Stomach (tissue), 4 donors: ENCODE measurements around the gene KLHL3.

ENCODE experiments used
- CTCF ChIP-seq, 7 experiments: fragments of 450-650 bp in 4 of 7; fragments of 200-600 bp in 3 of 7; sonication (generic) in 3 of 7; IDR thresholded peaks; one replicate each; pipeline ENCODE4 v1.5.1; 2016 to 2019; ENCODE audit warnings: antibody characterized with exemption in 7 of 7, control low read depth in 2 of 7, mild to moderate bottlenecking in 1 of 7
- POLR2AphosphoS5 ChIP-seq, 3 donors: sonication (generic); formaldehyde crosslinking; IDR thresholded peaks; one replicate each; pipeline ENCODE4 v1.6.1; 2016; ENCODE audit warnings: antibody characterized with exemption in 3 of 3

DNA sequence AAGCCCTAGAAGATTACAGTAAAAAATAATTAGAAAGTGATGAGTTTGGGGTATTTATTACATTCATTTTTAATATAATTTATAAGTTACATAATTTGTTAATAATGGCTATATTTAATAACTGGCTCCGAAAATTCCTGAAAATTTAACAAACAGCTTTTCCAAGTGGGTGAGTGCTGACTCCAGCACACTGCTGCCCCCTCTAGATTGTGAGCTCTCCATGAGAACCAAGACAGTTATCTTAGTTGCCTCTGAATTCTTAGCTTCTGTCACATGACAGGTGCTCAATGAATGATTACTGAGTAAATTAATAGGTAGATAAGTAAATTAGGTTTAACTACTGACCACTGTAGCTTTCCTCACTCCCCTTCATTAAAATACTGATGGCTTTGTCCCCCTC lies 7.8 kb downstream of the KLHL3 start:
- TF ChIP-seq CTCF (IDR thresholded peaks at IDR 0.05) (no peak), POLR2AphosphoS5 (IDR thresholded peaks at IDR 0.05) (no peak)
